HG02885 (cell line): ENCODE measurements around the gene ADH1B.
"Not testable (repeated sequence)": the region's sequence is repeated elsewhere in the genome, so short reads cannot be mapped to it uniquely, and the experiment has no call there.

Experiments used
- ATAC-seq: cut with Tn5 transposase; IDR thresholded peaks from one replicate; pipeline ENCODE4 v1.9.1; 2021; ENCODE audit warnings: mild to moderate bottlenecking; ENCODE audit not compliant: unreplicated experiment, poor library complexity

ADH1B gene

DNA sequence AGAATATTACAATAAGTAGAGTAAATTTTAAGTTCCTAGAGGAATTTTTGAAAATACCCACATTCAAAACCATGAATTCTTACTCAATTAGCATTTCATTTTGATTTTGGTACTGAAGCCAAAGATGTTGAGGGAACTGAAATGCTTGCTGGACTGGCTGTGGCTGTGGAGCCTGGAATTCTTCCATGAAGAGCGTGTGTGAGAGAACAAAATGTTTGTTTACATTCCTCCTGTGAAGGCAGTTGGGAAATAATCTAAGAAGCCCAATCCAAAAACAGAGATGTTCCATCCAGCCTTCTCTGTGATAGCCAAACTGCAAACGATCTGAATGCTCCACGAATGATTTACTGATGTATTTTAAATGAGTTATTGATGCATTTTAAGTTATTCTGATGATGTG, 3.8 kb upstream of the ADH1B start:
- ATAC-seq, result no peak

GRCh38 chr4:99324361-99324760, 3.2 kb upstream of the ADH1B start:
- no peak for ATAC-seq

DNA sequence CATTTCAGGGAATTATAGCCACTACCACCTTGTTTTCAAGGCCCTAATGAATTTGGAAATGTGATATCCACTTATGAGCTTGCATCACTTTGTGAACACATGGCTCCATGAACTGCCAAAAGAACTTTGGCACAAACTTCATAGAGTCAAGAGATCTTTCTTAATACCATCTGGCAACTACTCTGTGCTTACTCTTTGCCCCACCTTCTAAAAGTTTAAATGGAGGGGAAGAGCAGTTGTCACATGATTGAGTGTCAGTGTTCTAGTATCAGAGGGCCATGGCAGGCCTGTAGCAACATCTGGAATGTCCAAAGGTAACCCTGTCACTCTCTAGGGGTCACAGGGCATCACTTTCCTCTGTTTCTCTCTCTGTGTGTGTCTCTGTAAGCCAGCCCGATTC, 2.6 kb upstream of the ADH1B start:
- no peak for ATAC-seq

DNA sequence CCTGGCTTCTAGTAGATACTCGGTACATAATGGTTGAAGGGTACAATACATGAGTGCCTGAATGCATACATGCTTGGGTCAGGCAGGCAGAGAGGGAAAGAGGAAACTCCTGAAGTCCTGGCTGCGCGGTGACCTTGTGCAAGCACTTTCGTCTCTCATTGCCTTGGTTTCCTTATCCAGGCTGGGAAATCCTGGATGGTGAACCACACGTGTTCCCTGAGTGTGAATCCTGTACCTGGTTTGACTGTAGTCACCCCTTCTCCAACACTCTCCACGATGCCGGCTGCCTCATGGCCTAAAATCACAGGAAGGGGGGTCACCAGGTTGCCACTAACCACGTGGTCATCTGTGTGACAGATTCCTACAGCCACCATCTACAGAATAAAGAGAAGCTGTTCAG, 3.4 kb downstream of the ADH1B start:
- ATAC-seq, result not testable (repeated sequence)

DNA sequence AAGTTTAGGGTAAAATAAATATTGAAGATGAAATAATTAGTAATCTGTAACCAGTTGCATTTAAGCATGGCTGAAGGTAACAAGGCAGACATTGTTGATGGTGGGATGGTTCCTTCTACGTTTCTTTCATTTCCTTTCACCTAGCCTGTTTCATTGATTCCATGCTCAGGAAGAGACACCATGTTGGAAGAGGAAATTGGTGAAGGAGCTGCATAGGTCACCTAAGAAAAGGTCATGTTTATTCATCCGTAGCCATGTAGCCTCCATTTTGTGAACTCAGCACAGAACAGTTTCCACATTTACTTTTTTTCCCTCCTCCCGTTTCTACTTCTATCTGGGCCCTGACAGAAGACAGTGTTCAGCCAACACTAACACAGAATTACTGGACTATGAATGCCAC, 3.8 kb downstream of the ADH1B start:
- ATAC-seq, result no peak

DNA sequence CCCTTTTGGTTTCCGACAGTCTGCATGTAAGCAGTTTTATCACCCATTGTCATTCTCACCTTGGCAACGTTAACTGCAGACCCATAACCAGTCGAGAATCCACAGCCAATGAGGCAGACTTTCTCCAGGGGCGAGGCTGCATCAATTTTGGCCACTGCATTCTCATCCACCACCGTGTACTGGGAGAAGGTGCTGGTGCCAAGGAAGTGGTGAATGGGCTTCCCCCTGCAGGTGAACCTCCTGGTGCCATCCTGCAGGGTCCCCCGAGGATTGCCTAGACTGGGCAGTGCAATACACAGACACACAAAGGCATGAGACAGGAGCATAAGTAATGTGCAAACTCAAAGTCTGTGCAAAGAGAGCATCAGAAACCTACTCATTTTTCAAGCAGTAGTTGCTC, 5.4 kb downstream of the ADH1B start:
- no peak for ATAC-seq

- no peak for ATAC-seq
Observed at GRCh38 chr4:99314211-99314610, 7.0 kb downstream of the ADH1B start.

GRCh38 chr4:99310389-99310788, 10.8 kb downstream of the ADH1B start:
- ATAC-seq, result no peak

DNA sequence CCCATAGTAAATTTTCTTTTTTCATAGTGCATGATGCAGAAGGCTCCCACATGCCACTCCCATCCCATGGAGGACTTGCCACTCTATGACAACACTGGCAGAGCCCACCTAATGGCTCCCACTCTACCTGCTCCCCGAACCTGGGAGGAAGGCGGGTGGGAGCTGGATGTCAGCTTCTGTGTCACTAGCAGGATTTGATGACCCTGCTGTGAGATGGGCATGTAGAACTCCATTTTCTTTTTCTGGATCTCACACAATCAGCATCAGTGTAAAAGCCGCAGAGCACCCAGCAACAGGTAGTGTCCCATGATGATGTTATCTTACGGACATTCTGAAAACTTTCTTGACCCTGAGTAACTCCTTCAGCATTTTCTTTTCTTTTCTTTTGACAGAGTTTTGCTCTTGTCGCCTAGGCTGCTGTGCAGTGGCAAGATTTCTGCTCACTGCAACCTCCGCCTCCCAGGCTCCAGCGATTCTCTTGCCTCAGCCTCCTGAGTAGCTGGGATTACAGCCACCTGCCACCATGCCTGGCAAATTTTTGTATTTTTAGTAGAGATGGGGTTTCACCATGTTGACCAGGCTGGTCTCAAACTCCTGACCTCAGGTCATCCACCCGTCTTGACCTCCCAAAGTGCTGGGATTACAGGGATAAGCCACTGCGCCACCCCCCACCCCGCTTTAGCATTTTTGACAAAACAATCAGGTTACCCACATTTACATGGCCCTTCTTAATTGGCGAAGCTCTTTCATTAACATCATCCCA, 15.4 kb downstream of the ADH1B start:
- no peak for ATAC-seq

DNA sequence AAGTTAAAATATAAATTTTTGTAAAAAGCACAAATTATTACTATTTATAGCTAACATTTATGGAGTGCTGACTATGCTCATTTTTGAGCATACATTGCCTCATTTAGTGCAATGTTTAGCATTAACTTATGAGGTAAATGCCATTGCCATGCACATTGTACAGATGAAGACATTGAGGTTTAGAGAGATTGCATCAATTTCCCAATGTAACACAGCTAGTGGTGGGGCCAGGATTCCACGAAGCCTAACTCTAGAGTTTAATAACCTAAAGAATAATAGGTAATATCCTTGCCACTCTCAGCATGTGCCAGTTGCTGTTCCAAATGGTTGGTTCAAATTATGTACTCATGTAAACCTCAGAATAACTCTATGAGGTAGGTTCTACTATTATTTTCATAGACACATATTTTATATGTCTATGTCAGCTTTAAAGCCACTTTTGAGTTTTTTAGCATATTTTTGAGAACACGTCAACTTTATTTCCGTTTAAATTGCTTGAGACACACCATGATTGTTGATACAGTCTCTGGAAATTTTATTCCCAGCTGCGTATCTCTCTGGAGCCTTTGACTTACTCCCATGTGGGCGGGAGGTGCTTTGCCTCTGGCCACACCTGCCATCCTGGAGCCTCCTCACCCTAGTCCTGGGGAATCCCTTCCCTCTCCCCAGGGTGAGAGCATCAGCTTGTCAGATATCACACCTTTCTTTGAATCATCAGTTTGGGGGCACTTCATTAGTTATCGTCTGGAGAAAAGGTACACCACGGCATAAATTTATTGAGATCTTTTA, 19.6 kb downstream of the ADH1B start:
- ATAC-seq, result no peak

DNA sequence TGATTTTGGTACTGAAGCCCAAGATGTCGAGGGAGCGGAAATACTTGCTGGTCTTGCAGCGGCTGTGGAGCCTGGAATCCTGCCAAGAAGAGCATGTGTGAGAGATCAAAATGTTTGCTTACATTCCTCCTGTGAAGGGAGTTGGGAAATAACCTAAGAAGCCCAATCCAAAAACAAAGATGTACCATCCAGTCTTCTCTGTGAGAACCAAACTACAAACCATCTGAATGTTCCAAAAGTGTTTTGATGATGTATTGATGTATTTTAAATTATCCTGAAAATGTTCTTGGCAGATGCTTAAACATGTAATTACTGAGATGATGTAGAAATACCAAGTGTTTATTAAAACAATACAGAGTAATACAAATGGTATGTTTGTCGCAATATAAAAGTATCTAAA, 20.3 kb downstream of the ADH1B start:
- ATAC-seq, result no peak

- ATAC-seq, result no peak
Observed at GRCh38 chr4:99293357-99293756, 27.8 kb downstream of the ADH1B start.

DNA sequence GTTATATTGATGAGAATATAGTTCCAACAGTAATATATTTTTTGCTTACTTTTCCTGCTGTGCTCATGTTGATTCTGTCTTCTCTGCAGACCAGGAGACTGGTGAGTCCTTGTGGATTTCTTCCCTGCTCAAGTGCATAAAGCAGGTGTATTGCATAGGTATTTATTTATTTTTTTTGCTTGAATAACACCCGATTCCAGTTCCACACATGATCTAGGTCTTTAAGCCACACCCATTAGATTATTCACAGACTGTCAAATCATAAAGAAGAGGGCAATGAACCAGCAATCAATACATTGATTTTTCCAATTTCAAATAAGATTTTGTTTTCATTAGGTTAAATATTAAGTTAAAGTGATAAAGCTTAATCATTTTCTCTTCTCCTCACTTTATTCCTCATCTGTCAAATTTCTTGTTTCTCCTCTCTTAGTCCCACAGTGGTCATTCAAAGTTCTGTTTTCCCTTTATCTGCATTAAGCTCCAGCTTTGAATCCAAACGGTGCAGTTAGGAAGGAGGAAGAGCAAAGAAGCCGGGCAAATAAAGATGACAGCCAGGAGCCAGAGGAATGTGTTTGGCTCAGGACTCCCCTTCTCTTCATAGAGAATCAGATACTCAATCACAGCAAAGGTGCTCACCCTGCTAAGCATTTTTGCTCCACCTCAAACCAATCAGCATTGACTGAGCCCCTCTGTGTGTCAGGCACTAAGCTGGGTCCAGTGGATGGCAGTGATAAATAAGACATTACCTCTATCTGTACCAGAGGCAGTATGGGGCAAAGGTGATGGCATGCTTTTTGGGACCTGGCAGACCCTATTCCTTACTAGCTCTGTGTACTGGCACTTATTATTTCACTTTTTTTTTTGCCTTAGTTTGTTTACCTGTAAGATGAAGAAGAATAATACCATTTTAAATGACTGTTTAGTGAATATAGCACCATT, 30.1 kb downstream of the ADH1B start, which contains the start of gene ADH1A:
ADH1A (minus strand) TSS at position 138 of the 939 bp plus-strand sequence; CDS start at position 67, 71 bp downstream.
- no peak for ATAC-seq

DNA sequence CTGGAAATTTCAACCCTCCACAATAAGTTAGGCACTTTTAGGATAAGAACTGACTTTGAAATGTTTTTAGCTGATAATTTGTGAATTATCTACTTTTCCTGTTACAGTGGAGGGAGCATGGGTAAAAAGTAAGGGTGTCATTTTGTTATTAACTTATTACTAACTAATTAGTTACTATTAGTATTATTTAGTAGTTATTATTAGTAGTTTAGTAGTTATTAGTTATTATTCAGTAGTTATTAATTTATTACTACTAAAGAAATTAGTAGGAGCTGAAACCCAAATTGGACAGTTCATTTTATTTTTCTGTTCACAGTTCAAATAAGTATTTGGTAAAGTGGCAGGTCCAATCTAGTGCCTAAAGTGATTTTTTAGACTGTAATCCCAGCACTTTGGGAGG, 35.8 kb downstream of the ADH1B start:
- no peak for ATAC-seq

GRCh38 chr4:99282731-99283130, 38.5 kb downstream of the ADH1B start:
- no peak for ATAC-seq

- ATAC-seq, result no peak
Observed at GRCh38 chr4:99281261-99281660, 39.9 kb downstream of the ADH1B start.

- no peak for ATAC-seq
Observed at GRCh38 chr4:99276417-99276816, 44.8 kb downstream of the ADH1B start.

- no peak for ATAC-seq
Observed at GRCh38 chr4:99275885-99276284, 45.3 kb downstream of the ADH1B start.

DNA sequence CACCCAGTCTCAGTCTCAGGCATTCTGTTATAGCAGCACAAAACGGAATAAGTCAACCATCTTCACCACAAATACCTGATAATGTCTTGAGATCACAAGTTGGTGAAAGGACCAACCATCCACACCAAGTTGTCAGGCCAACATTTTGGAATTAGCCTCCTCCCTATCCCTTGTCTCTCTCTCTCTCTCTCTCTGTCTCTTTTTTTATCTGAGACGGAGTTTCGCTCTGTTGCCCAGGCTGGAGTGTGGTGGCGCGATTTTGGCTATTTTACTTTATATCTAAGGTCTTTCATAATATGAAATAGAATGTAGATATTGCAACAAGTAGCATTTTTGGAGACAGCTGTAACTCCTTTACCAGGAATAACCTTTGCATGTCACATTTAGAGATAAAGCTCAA, 46.2 kb downstream of the ADH1B start:
- no peak for ATAC-seq

DNA sequence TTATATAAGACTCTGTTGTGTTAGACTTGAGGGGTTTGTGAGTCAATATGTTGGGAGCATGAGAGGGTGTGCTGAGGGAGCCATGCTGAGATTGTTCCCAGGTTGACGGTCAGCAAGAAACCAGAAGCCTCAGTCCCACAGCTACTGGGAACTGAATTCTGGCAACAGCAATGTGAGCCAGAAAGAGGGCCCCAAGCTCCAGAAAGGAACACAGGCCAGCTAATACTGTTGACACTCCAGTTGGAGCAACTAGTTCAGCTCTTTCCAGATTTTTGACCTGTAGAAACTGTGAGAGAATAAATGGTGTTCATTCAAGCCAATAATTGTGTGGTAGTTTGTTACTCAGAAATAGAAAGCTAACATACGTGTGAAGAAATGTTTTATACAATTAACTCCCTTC, 47.5 kb downstream of the ADH1B start:
- no peak for ATAC-seq

GRCh38 chr4:99264927-99265326, 56.3 kb downstream of the ADH1B start:
- no peak for ATAC-seq
